Measurements from ENCODE around the gene MBD3L2.
"Not testable (repeated sequence)": the region's sequence is repeated elsewhere in the genome, so short reads cannot be mapped to it uniquely, and the experiment has no call there.

MBD3L2 gene

DNA sequence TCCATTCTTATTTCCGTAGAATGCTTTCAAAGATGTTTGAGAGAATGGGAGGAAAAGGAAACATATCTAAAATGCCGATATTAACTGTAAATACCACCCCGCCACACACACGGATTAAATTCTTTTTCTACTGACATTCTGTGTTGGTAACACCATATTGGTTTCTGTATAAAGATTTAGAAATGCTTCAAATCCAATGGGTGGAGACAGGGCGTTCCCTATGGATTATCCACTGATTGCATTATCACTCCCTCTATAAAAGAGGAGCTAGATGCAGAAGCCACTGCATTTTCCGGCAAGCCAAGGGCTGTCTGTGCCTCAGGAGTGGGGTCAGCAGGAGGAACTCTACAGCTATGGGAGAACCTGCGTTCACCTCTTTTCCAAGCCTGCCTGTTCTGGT lies at the start of gene MBD3L2:
Gene MBD3L2, plus strand, starts transcription at position 301 of the 400 bp plus-strand sequence. Its CDS starts 53 bp downstream, at position 354.
- not testable (repeated sequence) for DNase-seq

DNA sequence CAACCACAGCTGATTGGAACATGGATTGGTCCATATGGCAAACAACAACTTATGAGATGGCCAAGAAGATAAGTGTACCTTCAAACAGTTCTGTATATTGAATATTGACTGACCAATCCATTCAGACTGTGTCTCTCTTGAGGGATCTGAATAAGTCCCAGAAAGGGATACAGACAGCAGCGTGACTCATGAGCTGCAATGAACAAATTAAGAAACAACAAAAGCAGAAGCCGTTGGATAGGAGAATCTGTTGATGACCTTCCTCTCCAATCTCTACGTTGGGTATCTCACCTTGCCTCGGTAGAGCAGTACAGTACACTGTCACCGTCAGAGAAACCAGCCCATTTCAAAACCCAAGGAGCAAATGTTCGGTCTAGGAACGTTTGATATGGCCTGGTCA lies 49.2 kb upstream of the MBD3L2 start:
- no peak for DNase-seq

GRCh38 chr19:7000333-7000732 lies 48.8 kb upstream of the MBD3L2 start:
- no peak for DNase-seq

GRCh38 chr19:7000816-7001215 lies 48.3 kb upstream of the MBD3L2 start:
- DNase-seq: no peak

- DNase-seq: peak; percentile 1
These were observed 44.7 kb upstream of the MBD3L2 start for GRCh38 chr19:7004313-7004931.

- DNase-seq: no peak
These were observed 42.9 kb upstream of the MBD3L2 start for GRCh38 chr19:7006135-7006704.

GRCh38 chr19:7007859-7008258 lies 41.3 kb upstream of the MBD3L2 start:
- DNase-seq: no peak

- DNase-seq: no peak
These were observed 38.2 kb upstream of the MBD3L2 start for GRCh38 chr19:7010722-7011593.

DNA sequence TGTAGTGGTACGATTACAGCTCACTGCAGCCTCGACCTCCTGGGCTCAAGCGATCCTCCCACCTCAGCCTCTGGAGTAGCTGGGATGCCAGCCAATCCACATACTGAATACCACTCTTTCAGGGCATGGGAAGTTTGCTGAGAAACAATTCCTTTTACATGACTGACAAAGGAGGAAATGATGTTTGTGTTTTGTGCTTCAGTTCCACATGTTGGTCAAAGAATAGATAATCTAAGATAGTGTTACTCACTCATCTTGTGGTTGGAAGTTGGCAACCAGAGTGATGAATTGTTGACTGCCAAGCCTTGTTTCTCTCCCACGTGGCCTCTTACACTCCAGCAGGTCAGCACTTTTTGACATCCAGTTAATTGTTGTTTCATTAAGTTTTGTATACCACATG lies 35.4 kb upstream of the MBD3L2 start:
- DNase-seq: no peak

DNA sequence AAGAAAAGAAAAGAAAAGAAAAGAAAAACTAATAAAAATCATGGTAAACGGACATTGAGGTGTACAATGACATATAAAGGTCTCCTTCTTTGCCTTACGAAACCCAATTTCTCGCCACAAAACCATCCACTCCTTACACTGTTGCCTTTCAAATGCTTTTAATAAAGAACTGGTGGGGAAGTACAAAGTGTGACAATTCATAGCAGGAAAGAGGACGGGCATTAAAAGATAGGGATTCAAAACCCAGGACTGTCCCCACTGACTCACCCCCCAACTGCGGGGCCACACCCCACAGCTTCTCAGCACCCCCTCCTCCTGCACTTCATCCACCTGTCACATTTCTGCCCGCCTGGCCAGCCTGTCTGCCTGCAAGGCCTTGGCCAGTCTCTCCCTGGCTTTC lies 30.3 kb upstream of the MBD3L2 start:
- no peak for DNase-seq

- DNase-seq: not testable (repeated sequence)
These were observed 27.8 kb upstream of the MBD3L2 start, which contains the start of gene MBD3L2B for GRCh38 chr19:7021331-7021730. Gene MBD3L2B (minus strand): TSS chr19:7021431. CDS start chr19:7021397, 34 bp downstream.

DNA sequence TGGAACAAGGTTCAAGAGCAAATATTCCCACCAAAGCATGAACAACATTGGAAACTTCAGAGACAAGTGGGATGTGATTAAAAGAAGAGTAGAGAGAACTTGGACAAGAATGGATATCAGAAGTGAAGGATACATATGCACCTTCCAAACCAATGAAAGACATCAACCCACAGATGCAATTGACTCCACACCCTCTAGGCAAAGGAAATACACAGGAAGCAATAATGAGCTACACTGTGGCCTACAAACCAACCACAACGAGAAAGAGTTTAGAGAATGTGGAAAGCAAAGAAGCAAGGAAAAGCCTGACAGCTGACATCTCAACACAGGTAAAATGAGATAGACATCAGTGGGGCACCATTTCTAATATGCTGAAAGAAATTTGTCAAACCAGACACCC lies 20.3 kb upstream of the MBD3L2 start:
- DNase-seq: not testable (repeated sequence)

DNA sequence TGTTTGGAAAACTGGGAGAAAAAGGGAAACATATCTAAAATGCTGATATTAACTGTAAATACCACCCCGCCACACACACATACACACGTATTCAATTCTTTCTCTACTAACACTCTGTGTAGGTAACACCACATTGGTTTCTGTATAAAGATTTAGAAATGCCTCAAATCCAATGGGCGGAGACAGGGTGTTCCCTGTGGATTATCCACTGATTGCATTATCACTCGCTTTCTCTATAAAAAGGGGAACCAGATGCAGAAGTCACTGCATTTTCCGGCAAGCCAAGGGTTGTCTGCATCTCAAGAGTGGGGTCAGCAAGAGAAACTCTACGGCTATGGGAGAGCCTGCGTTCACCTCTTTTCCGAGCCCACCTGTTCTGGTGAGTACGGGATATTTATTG lies 18.8 kb upstream of the MBD3L2 start, which contains the start of gene MBD3L5:
Gene MBD3L5, plus strand, starts transcription at position 301 of the 400 bp plus-strand sequence. Its CDS starts 34 bp downstream, at position 335.
- not testable (repeated sequence) for DNase-seq

DNA sequence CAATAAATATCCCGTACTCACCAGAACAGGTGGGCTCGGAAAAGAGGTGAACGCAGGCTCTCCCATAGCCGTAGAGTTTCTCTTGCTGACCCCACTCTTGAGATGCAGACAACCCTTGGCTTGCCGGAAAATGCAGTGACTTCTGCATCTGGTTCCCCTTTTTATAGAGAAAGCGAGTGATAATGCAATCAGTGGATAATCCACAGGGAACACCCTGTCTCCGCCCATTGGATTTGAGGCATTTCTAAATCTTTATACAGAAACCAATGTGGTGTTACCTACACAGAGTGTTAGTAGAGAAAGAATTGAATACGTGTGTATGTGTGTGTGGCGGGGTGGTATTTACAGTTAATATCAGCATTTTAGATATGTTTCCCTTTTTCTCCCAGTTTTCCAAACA lies 9.0 kb upstream of the MBD3L2 start, which contains the start of gene MBD3L4:
Gene MBD3L4, minus strand, starts transcription at position 101 of the 400 bp plus-strand sequence. Its CDS starts 35 bp downstream, at position 66.
- DNase-seq: not testable (repeated sequence)

DNA sequence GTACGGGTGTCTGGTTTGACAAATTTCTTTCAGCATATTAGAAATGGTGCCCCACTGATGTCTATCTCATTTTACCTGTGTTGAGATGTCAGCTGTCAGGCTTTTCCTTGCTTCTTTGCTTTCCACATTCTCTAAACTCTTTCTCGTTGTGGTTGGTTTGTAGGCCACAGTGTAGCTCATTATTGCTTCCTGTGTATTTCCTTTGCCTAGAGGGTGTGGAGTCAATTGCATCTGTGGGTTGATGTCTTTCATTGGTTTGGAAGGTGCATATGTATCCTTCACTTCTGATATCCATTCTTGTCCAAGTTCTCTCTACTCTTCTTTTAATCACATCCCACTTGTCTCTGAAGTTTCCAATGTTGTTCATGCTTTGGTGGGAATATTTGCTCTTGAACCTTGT lies 7.6 kb upstream of the MBD3L2 start:
- DNase-seq: not testable (repeated sequence)

- not testable (repeated sequence) for DNase-seq
These were observed 2.3 kb downstream of the MBD3L2 start for GRCh38 chr19:7051421-7051820.

GRCh38 chr19:7052896-7053295 lies 3.8 kb downstream of the MBD3L2 start:
- DNase-seq: not testable (repeated sequence)

GRCh38 chr19:7054635-7055368 lies 5.7 kb downstream of the MBD3L2 start:
- DNase-seq: not testable (repeated sequence)

DNA sequence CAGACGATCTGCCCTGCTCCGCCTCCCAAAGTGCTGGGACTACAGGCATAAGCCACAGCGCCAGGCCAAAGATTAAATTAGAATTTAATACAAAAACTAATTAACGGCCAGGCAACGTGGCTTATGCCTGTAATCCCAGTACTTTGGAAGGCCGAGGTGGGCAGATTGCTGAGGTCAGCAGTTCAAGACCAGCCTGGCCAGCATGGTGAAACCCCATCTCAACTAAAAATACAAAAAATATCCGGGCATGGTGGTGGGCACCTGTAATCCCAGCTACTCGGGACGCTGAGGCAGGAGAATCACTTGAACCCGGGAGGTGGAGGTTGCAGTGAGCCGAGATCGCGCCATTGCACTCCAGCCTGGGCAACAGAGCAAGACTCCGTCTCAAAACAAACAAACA lies 6.6 kb downstream of the MBD3L2 start:
- DNase-seq: not testable (repeated sequence)

DNA sequence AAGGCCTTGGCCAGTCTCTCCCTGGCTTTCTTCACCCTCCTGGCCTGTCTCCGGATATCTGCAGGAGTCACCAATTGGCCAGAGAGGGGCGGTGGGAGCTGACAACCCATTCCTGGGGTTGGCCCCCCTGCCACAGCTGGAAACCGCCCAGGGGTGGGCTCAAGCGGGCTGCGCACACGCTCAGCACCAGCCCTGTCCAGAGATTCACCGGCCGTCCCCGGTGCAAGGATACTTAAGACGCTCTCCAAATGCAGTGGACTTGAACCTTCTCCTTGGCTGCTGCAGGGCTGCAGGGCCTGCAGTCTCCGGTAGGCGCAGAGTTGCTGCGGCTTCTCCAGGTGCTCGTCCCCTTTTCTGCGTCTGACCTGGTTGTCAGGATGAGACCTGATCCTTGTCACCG lies 7.2 kb downstream of the MBD3L2 start:
- not testable (repeated sequence) for DNase-seq

DNA sequence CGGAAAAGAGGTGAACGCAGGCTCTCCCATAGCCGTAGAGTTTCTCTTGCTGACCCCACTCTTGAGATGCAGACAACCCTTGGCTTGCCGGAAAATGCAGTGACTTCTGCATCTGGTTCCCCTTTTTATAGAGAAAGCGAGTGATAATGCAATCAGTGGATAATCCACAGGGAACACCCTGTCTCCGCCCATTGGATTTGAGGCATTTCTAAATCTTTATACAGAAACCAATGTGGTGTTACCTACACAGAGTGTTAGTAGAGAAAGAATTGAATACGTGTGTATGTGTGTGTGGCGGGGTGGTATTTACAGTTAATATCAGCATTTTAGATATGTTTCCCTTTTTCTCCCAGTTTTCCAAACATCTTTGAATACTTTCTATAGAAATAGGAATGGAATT lies 9.5 kb downstream of the MBD3L2 start, which contains the start of gene MBD3L3:
Gene MBD3L3, minus strand, starts transcription at position 101 of the 400 bp plus-strand sequence. Its CDS starts 71 bp downstream, at position 30.
- DNase-seq: not testable (repeated sequence)

DNA sequence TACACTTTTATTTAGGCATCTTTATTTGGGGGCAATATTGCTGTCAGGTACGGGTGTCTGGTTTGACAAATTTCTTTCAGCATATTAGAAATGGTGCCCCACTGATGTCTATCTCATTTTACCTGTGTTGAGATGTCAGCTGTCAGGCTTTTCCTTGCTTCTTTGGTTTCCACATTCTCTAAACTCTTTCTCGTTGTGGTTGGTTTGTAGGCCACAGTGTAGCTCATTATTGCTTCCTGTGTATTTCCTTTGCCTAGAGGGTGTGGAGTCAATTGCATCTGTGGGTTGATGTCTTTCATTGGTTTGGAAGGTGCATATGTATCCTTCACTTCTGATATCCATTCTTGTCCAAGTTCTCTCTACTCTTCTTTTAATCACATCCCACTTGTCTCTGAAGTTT lies 10.9 kb downstream of the MBD3L2 start:
- not testable (repeated sequence) for DNase-seq

All from NCI-H2029 treated with DMSO at 0.1 percent for 48 hours (cell line).